Measurements from ENCODE around the gene DSE. TPM values are rescaled to one million over a fixed set of nuclear protein-coding genes. Genes with fewer than 3 reads are reported as not detected.

Gene DSE
- total RNA-seq, 1 experiment from 2014 or later = 5.4 TPM

DNA sequence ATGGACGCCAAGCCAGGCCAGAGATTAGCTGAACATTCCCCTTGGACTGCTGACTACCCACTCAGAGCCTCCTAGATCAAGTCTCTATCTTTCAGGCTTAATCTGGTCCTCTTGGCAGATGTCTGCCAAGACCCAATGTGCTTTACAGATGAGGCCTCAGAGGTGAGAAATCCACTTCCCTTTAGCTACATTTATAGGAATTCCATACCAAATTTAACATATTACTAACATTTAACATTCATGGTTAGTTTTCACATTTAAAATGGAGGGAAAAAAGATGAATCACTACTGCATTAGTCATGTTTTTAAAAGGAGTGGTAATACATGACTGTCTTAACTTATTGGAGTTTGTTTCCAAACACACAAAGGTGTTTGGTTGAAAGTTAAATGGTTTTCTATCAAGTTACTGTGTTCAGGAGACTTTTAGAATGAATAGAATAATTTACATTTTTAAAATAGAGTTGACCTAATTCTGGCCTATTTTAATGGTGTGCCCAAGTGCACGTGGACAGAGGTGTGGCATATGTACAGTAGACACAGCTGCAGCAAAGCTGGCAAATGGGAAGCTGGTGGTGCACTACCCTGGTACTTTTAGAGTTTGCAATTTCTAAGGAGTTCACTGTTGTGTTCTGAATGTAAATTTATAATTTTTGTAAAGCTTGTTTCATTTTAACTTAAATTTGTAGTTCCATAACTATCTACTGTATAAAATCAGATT is 48.5 kb downstream of the DSE start:
- DNase-seq (ENCODE audit: low read depth, low spot score) = no peak
- ChIA-PET CTCF (no interaction called here), POLR2A (no interaction called here)
- H3K4me3 ChIP-seq (ENCODE audit: low read depth in 2 of 2, low read length in 2 of 2) = no peak overlapping the region
- TF ChIP-seq, protein P1, sequence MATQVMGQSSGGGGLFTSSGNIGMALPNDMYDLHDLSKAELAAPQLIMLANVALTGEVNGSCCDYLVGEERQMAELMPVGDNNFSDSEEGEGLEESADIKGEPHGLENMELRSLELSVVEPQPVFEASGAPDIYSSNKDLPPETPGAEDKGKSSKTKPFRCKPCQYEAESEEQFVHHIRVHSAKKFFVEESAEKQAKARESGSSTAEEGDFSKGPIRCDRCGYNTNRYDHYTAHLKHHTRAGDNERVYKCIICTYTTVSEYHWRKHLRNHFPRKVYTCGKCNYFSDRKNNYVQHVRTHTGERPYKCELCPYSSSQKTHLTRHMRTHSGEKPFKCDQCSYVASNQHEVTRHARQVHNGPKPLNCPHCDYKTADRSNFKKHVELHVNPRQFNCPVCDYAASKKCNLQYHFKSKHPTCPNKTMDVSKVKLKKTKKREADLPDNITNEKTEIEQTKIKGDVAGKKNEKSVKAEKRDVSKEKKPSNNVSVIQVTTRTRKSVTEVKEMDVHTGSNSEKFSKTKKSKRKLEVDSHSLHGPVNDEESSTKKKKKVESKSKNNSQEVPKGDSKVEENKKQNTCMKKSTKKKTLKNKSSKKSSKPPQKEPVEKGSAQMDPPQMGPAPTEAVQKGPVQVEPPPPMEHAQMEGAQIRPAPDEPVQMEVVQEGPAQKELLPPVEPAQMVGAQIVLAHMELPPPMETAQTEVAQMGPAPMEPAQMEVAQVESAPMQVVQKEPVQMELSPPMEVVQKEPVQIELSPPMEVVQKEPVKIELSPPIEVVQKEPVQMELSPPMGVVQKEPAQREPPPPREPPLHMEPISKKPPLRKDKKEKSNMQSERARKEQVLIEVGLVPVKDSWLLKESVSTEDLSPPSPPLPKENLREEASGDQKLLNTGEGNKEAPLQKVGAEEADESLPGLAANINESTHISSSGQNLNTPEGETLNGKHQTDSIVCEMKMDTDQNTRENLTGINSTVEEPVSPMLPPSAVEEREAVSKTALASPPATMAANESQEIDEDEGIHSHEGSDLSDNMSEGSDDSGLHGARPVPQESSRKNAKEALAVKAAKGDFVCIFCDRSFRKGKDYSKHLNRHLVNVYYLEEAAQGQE (IDR thresholded peaks at IDR 0.05; ENCODE audit: insufficient read depth in 1 of 2, low read depth in 2 of 2, low read length in 1 of 2) = no peak
- no peak for TF ChIP-seq SIN3A (IDR thresholded peaks at IDR 0.05; ENCODE audit: borderline replicate concordance, insufficient read depth, low read depth, low read length)
- no peak for TF ChIP-seq TCF7L2 (IDR thresholded peaks at IDR 0.05; ENCODE audit: low read depth, low read length)
- TF ChIP-seq POLR2AphosphoS5 (IDR thresholded peaks at IDR 0.05; ENCODE audit: low read depth, low read length) = no peak
- TF ChIP-seq, protein P2, sequence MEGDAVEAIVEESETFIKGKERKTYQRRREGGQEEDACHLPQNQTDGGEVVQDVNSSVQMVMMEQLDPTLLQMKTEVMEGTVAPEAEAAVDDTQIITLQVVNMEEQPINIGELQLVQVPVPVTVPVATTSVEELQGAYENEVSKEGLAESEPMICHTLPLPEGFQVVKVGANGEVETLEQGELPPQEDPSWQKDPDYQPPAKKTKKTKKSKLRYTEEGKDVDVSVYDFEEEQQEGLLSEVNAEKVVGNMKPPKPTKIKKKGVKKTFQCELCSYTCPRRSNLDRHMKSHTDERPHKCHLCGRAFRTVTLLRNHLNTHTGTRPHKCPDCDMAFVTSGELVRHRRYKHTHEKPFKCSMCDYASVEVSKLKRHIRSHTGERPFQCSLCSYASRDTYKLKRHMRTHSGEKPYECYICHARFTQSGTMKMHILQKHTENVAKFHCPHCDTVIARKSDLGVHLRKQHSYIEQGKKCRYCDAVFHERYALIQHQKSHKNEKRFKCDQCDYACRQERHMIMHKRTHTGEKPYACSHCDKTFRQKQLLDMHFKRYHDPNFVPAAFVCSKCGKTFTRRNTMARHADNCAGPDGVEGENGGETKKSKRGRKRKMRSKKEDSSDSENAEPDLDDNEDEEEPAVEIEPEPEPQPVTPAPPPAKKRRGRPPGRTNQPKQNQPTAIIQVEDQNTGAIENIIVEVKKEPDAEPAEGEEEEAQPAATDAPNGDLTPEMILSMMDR (IDR thresholded peaks at IDR 0.05) = no peak
- no peaks in the 10 kb centered on the region for H3K27me3 ChIP-seq (ENCODE audit: control insufficient read depth, insufficient read depth, low read length)
- no TSS peak for BruUV-seq (replicated peaks)
- ATAC-seq = no peak
- in situ Hi-C loops (cut with HindIII; ENCODE audit: low pct_unique_long_range_greater_than_20kb, low sequenced_read_pairs) (no loop called here), intact Hi-C loops (cut with micrococcal nuclease; ENCODE audit: unreplicated experiment) (no loop called here)
- H3K9me3 ChIP-seq (ENCODE audit: control insufficient read depth, insufficient read depth, low read depth, low read length) = no peaks in the 10 kb centered on the region
- no peak overlapping the region for H3K27ac ChIP-seq (ENCODE audit: low read length)
- H3K4me1 ChIP-seq (ENCODE audit: control insufficient read depth, insufficient read depth, low read length) = no peaks in the 10 kb centered on the region
- H3K36me3 ChIP-seq (ENCODE audit: control insufficient read depth, insufficient read depth, low read length) = no peaks in the 10 kb centered on the region

DNA sequence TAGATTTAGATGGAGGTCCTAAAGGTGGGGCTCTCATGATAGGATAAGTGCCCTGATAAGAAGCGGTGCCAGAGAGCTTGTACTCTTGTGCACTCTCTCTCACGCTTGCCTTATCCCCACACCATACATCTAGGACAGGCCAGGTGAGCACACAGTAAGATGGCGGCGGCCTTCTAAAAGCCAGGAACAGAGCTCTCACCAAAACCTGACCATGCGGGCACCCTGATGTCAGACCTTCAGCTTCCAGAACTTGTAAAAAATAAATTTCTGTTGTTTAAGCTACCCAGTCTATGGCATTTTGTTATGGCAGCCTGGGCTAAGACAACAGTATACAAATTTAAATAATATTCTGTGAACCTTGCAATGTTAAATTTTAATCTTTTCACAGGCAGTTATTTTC is 49.6 kb downstream of the DSE start:
- BruUV-seq (replicated peaks) = no TSS peak
- CTCF ChIA-PET = no interaction called here

More for the DNA sequence above, 49.6 kb downstream of the DSE start:
- H3K4me3 ChIP-seq (ENCODE audit: low read depth in 2 of 2, low read length in 2 of 2) = no peak overlapping the region
- POLR2A ChIA-PET = no interaction called here
- H3K9me3 ChIP-seq (ENCODE audit: control insufficient read depth, insufficient read depth, low read depth, low read length) = no peaks in the 10 kb centered on the region
- intact Hi-C loops (cut with micrococcal nuclease; ENCODE audit: unreplicated experiment) (no loop called here), in situ Hi-C loops (cut with HindIII; ENCODE audit: low pct_unique_long_range_greater_than_20kb, low sequenced_read_pairs) (no loop called here)
- H3K27me3 ChIP-seq (ENCODE audit: control insufficient read depth, insufficient read depth, low read length) = no peaks in the 10 kb centered on the region
- no peaks in the 10 kb centered on the region for H3K4me1 ChIP-seq (ENCODE audit: control insufficient read depth, insufficient read depth, low read length)
- no peak for DNase-seq (ENCODE audit: low read depth, low spot score)
- H3K27ac ChIP-seq (ENCODE audit: low read length) = no peak overlapping the region
- H3K36me3 ChIP-seq (ENCODE audit: control insufficient read depth, insufficient read depth, low read length) = no peaks in the 10 kb centered on the region
- TF ChIP-seq, protein P1 (IDR thresholded peaks at IDR 0.05; ENCODE audit: insufficient read depth in 1 of 2, low read depth in 2 of 2, low read length in 1 of 2) = no peak
- TF ChIP-seq SIN3A (IDR thresholded peaks at IDR 0.05; ENCODE audit: borderline replicate concordance, insufficient read depth, low read depth, low read length) = no peak
- TF ChIP-seq POLR2AphosphoS5 (IDR thresholded peaks at IDR 0.05; ENCODE audit: low read depth, low read length) = no peak
- TF ChIP-seq TCF7L2 (IDR thresholded peaks at IDR 0.05; ENCODE audit: low read depth, low read length) = no peak
- TF ChIP-seq, protein P2 (IDR thresholded peaks at IDR 0.05) = no peak
- no peak for ATAC-seq

Data from Panc1 (cell line).